DMS114 treated with DMSO at 0.1 percent for 48 hours (cell line): ENCODE data around the gene BCL11B.
"Not testable (repeated sequence)": the region's sequence is repeated elsewhere in the genome, so short reads cannot be mapped to it uniquely, and the experiment has no call there.

Experiments
- DNase-seq: peaks from one replicate; lab custom pipeline; 2025; ENCODE audit not compliant: unreplicated experiment; lab: John Stamatoyannopoulos, UW

Gene BCL11B

GRCh38 chr14:99242238-99242637 lies 29.8 kb downstream of the BCL11B start:
- no peak for DNase-seq

DNA sequence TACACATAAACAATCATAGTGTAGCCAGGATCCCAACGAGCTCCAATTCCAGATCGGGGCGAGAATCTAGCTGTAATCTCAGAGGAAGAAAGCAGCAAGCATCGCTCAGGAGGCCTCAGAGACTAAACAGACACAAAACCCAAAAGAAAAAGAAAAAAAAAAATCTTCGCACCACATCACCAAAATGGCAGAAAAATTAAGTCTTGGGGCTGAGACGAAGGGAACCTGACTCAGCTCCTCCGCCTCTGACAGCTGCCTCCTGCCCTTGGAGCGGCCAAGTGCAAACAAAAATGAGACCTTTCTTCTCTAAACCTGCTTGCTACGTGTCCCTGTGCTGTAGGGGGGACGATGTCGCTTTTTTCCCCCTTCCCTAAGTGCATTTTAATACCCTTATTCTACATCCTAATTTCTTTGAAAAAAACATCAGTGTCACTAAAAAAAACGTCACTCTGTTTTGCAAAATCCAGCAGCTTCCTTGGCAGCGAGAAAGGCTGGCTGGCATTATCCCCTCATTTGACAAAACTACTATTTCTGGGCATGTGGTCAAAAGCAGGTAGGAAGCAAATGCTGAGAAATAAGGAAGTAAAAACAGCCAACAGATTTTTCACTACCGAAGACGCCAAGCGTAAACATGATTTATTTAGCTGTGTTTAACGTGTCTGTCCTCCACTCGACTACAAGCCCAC lies 30.5 kb downstream of the BCL11B start:
- no peak for DNase-seq

DNA sequence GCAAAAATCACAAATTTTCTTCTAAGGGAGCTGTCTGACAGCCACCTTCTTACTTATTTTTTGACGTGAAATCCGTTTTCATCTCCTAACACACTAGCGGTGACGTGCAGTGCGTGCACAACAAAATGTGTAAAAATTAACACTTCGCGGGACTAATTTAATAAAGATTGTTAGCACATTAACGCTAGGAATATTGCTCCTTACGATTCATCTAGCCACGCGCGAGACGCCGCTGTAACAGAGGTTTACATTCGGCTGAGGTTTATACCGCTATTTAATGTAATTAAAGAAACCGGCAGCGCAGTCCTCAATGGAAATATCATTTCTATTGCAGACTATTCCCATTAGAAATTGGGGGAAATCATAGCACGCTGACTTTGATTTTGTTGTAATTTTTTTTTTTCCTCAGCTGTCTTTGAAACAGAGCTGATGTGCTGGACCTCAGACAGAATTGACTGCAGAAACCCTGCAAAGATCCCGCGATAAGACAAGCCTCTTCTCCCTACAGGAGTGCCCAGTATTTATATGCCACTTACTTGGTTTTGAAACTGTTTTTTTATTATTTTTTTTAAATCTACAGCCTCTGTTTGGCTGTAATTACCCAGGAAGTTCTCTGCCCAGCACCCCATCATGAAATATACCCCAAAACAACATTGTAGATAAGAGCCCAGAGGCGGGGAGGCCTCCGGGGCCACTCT lies 31.2 kb downstream of the BCL11B start:
- DNase-seq: no peak

DNA sequence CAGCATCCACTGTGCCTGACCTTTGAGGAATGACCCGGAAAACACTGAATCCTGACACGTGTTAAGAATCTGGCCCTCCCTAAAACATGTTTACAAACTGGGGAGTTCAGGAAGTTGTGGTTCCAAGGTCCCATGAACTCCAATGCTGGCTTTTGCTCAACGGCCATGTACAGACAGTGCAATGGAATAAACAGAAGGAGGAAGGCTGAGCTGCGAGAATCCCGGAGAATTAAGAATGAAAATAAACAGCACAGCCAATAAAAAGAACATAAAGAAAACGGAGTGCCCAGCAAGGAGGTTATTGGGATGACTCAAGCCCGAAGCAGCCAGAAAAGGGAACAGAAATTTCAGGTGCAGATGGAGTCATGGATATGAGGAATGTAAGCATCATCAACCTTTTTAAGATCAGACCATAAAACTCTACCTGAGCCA lies 32.3 kb downstream of the BCL11B start:
- no peak for DNase-seq

DNA sequence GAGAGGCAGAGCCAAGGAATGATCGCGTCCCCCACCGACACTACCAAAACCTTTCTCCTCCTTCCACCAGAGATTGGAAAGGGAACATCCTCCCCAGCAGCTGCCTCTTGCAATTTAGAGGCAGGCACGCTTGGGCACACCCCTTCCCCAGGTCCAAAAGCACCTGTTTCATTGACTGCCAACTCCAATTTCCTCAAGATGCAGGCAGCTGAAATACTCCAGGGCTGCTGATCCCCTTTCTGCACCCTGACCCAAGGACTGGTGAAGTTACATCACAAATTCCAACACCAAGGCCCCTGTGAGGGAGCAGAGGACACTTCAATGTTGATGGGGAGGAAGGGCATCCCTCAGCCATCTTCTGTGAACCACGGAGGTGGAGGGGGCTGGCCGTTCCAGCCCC lies 33.8 kb downstream of the BCL11B start:
- DNase-seq: no peak

- no peak for DNase-seq
Observed at GRCh38 chr14:99237288-99237687, 34.7 kb downstream of the BCL11B start.

DNA sequence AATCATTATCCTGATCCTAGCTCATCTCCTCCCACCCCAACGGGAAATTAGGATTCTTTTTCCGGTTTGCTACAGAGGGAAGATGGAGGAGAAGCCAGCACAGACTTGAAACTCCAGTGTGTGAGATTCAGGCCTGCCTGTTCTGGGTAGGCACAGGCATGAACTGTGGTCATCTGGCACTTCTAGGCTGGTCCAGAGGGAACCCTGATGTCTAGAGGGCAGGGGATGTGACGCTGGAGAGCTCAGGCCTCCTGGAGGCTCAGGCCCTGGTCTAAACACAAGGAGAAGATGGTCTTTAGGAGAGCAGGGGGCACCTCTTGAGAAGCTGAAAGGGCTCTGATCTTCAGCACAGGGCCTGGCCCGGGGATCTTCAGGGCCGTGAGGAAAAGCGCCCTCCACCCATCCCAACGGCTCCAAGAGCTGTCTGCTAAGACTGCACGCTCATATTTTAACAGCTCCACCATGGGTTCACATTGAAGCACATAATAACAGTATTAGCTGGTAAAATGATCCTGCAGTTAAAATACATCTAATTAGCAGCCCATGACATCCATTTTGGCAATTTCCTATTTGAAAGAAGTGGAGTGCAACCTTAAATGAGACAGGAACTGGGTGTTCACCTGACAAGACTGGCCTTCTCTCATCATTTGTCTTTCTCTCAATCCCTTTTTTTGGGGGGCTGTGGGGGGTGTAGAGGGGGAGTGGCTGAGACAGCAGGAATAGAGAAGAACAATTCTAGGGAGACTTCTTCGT lies 35.4 kb downstream of the BCL11B start:
- DNase-seq: no peak

GRCh38 chr14:99235582-99236320 lies 36.2 kb downstream of the BCL11B start:
- no peak for DNase-seq

GRCh38 chr14:99234961-99235571 lies 36.9 kb downstream of the BCL11B start:
- DNase-seq: no peak

GRCh38 chr14:99234355-99234754 lies 37.6 kb downstream of the BCL11B start:
- DNase-seq: no peak

- DNase-seq: no peak
Observed at GRCh38 chr14:99233222-99234035, 38.6 kb downstream of the BCL11B start.

GRCh38 chr14:99232714-99233214 lies 39.2 kb downstream of the BCL11B start:
- no peak for DNase-seq

GRCh38 chr14:99231850-99232713 lies 39.9 kb downstream of the BCL11B start:
- DNase-seq: no peak

GRCh38 chr14:99231161-99231849 lies 40.7 kb downstream of the BCL11B start:
- DNase-seq: no peak

GRCh38 chr14:99230208-99231151 lies 41.5 kb downstream of the BCL11B start:
- no peak for DNase-seq

DNA sequence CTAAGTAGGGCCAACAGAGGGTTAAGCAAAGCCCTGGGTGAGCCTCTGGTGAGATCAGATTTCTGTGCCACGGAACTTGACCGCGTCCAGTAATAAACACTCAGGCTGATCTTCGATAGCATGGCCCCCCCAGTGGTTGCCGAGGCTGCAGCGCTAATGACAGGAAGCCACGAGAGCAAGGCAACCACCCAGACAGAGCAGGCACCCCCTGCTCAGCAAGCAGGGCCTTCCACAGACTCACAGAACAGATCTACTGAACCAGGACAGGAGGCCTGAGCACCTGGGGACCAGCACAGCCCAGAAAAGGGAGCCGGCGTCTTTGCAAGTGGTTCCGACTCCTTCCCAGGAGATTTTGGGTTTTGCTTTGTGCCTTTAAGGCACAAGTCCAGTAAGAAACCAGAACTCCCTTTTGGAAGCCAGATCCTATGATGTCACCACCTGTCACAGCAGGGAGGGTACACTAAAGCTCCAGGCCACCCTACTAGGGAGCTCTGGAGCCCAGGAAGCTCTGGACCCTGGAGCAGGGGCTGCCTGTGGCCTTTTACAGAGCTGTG lies 42.3 kb downstream of the BCL11B start:
- DNase-seq: no peak

- DNase-seq: not testable (repeated sequence)
Observed at GRCh38 chr14:99228760-99229159, 43.2 kb downstream of the BCL11B start.
